ENCODE results near the gene NPDC1.

The NPDC1 gene, protein sequence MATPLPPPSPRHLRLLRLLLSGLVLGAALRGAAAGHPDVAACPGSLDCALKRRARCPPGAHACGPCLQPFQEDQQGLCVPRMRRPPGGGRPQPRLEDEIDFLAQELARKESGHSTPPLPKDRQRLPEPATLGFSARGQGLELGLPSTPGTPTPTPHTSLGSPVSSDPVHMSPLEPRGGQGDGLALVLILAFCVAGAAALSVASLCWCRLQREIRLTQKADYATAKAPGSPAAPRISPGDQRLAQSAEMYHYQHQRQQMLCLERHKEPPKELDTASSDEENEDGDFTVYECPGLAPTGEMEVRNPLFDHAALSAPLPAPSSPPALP

DNA sequence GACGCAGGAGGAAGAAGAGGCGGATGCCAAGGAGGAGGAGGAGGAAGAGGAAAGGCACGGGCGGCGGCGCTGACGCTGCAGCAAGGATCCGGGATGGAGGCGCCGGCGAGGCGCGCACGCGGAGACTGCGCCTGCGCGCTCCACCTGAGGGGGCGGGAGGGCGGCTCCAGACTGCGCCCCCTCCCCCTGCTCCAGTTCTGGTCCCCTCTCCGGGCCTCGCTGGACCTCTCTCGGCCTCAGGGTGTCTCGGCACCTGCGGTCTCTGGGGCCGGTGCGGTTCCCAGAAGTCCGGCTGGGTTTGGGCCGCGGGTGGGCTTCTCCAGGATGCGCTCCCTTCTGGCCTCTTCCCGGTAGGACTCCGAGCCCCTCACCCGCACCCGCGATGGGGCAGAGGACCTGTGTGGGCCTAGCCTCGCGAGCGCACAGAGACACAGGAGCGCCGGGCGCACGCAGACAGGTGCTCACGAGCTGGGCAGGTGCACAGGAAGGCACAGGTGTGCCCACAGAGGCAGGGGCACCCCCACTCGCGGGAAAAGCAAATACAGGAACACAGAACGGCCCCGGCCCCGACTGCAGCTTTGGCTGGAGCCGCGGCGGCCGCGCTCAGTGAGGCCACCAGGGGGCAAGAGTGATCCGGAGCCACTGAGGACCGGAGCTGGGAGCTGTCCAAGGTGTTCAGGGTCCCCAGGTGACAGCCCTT, at the start of gene NPDC1:
NPDC1 (minus strand) TSS at position 90 of the 700 bp plus-strand sequence. CDS start 188 bp downstream, outside the sequence.
- in situ Hi-C loops (cut with HindIII; ENCODE audit: low pct_ligation_motif_present, low pct_unique_long_range_greater_than_20kb, low sequenced_read_pairs), result no loop called here
- DNase-seq, result peak; percentile 75

DNA sequence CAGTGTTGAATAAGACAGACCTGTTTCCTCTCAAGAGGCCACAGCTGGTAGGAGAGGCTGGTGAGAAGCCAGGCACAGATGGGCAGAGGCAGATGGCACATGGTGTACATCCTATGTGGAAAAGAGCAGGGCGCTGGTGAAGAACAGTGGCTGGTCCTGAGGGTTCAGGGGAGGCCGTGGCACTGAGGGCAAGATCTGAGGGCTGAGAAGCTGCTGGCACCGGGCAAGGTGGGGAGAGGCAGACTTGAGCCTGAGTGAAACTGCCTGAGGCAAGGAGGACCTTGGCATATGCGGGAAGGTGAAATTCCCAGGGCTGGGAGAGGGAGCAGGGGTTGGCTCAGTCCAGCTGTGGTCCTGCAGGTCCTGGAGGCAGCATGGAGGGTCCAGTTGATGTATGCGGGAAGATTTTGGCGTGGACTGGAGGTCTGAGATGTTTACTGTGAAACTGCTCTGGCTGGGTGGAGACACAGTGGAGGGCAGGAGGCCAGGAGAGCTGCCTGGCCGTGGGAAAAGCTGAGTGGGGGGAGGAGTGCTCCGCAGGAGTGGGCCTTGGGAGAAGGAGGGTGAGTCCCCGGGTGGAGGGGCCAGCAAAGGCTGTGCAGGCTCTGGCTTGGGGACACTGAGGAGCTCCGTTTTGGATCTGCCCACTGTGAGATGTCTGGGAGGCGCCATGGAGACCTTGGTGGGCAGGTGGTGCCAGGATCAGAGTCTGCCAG, 43.4 kb upstream of the NPDC1 start:
- DNase-seq, result no peak
- in situ Hi-C loops (cut with HindIII; ENCODE audit: low pct_ligation_motif_present, low pct_unique_long_range_greater_than_20kb, low sequenced_read_pairs), result no loop called here

GRCh38 chr9:137088121-137088520, 42.1 kb upstream of the NPDC1 start:
- no peak for DNase-seq
- in situ Hi-C loops (cut with HindIII; ENCODE audit: low pct_ligation_motif_present, low pct_unique_long_range_greater_than_20kb, low sequenced_read_pairs), result no loop called here

DNA sequence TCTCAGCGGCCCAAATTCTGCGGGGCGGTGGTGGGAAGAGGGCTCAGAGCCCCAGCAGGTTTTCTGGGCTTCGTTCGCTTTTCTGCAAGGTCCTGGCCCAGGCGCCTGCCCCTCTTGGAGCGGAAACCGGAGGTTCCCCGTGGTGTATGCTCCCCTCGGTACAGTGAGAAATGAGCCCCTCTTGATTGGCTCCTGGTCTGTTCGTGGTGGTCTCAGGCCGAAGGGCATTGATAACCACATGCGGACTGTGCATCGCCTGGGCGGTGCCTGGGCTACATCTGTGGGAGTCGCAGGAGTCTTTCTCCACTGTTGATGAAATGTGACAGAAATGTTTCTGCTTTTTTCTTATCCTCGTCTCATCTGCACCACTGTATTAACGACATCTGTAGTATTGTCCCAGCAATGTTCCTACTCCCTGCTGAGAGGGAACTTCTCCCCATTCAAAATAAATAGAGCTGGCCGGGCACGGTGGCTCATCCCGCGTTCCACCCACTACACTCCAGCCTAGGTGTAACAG, 41.5 kb upstream of the NPDC1 start:
- DNase-seq, result no peak
- in situ Hi-C loops (cut with HindIII; ENCODE audit: low pct_ligation_motif_present, low pct_unique_long_range_greater_than_20kb, low sequenced_read_pairs), result no loop called here

DNA sequence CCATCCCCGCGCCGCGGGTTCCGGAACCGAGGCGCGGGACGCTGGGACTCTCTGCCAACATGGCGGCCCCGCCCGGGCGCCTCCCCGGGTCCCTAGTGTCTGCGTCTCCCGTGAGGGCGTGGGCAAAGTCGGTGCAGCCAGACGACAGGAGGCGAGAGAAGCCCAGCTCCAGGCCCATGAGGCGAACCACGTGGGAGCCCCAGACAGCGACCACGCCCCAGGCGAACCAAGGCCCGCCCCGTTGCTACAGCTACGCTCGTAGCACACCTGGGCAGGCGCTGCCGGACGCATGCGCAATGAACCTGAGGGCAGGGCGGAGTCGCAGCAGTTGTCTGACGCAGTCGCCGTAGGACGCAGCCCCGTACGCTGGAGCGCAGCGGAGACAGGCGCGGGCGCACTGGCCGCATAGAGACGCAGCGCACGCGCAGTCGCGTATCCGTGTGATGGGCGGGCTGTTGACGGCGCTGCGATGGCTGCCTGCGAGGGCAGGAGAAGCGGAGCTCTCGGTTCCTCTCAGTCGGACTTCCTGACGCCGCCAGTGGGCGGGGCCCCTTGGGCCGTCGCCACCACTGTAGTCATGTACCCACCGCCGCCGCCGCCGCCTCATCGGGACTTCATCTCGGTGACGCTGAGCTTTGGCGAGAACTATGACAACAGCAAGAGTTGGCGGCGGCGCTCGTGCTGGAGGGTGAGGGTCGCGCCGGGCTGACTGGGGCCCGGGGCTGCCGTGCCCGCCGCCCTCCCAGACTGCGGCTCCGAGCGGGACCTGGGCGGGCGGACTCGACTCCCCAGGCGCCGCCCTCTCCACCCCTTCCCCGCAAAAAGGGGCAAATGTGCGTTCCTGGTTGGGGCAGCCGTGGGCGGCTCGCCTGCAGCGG, 40.8 kb upstream of the NPDC1 start, which contains the start of gene MAN1B1:
MAN1B1 (plus strand) TSS at position 455 of the 878 bp plus-strand sequence; CDS start at position 470, 15 bp downstream.
- in situ Hi-C loops (cut with HindIII; ENCODE audit: low pct_ligation_motif_present, low pct_unique_long_range_greater_than_20kb, low sequenced_read_pairs), result no loop called here
- peak; percentile 97 for DNase-seq

DNA sequence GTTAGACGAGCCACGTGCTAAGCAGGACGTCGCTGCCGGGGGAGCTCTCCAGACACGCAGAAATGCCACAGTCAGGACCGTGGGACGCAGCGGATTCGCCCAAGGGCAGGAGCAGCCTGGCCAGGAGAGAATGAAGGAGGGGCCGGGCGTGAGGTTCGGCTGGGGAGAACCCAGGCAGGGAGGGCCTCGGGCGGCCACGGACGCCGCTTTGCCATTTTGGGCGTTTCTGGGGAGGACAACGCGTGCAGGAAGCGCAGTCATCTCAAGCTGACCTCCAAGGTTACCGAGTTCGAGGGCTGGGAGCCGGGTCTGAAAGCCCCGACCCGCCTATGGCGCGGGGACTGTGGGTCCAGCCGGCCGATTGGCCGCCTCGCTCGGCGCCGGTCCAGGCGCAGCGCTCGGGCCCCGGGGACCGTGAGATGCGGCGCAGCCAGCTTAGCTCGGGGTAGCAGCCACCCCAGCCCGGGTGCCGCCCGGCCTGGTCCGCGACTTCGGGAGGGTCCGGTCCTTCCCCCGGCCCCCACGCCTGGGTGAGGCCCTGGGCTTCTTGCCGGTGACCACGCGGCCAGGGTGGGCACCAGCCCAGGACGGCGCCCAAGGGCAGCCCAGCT, 40.0 kb upstream of the NPDC1 start:
- DNase-seq, result peak; percentile 24
- in situ Hi-C loops (cut with HindIII; ENCODE audit: low pct_ligation_motif_present, low pct_unique_long_range_greater_than_20kb, low sequenced_read_pairs), result no loop called here

DNA sequence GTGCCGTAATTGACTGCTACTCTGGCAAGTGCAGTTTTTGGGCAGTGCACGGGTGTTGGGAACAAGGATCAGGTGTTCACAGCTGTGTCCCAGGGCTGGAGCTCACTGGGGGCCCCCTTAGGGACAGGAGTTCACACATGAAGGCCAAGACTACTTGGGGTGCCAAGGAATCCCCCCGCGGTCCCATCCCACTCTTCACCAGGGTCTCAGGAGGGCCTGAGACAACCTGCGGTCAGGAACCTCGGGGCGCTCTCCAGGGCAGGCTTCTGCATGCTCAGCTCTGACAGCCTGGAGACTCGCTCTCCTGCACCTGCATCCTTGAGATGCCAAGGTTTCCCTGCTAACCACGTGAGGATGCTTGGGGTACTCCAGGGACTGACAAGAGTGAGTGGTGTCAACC, 38.5 kb upstream of the NPDC1 start:
- in situ Hi-C loops (cut with HindIII; ENCODE audit: low pct_ligation_motif_present, low pct_unique_long_range_greater_than_20kb, low sequenced_read_pairs), result no loop called here

DNA sequence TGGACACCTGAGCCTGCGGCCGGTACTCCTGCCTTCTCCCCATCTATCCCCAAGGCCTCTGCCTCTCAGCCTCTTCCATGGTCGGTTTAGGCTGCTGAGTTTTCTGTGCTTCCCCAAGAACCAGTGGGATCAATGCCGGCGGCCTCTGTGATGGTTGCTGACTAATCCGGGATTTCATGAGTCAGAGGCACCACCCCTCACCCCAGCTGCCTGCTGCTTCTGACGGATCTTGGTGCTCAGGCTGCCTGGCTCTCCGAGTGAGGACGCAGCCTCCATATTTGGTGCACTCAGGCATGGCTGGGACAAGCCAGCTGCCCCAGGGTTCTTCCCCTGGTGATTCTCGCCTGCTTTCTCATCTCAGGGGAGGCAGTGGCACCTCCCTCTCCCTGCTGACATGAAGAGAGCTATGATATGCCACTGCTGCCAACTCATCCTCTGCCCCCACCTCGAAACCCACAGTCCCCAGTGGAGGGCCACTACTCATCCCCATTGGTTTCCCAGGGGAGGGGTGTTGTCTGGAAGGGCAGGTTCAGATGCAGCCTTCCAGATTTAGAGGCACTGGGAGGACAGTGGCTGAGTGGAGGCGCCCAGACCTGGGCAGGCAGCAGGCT, 37.5 kb upstream of the NPDC1 start:
- DNase-seq, result peak; percentile 96
- in situ Hi-C loops (cut with HindIII; ENCODE audit: low pct_ligation_motif_present, low pct_unique_long_range_greater_than_20kb, low sequenced_read_pairs), result no loop called here

More for the DNA sequence above, 38.5 kb upstream of the NPDC1 start:
- DNase-seq, result no peak

- in situ Hi-C loops (cut with HindIII; ENCODE audit: low pct_ligation_motif_present, low pct_unique_long_range_greater_than_20kb, low sequenced_read_pairs), result no loop called here
- DNase-seq, result no peak
Observed at GRCh38 chr9:137082925-137083290, 36.9 kb upstream of the NPDC1 start.

GRCh38 chr9:137082222-137082924, 36.4 kb upstream of the NPDC1 start:
- DNase-seq, result no peak
- in situ Hi-C loops (cut with HindIII; ENCODE audit: low pct_ligation_motif_present, low pct_unique_long_range_greater_than_20kb, low sequenced_read_pairs), result no loop called here

DNA sequence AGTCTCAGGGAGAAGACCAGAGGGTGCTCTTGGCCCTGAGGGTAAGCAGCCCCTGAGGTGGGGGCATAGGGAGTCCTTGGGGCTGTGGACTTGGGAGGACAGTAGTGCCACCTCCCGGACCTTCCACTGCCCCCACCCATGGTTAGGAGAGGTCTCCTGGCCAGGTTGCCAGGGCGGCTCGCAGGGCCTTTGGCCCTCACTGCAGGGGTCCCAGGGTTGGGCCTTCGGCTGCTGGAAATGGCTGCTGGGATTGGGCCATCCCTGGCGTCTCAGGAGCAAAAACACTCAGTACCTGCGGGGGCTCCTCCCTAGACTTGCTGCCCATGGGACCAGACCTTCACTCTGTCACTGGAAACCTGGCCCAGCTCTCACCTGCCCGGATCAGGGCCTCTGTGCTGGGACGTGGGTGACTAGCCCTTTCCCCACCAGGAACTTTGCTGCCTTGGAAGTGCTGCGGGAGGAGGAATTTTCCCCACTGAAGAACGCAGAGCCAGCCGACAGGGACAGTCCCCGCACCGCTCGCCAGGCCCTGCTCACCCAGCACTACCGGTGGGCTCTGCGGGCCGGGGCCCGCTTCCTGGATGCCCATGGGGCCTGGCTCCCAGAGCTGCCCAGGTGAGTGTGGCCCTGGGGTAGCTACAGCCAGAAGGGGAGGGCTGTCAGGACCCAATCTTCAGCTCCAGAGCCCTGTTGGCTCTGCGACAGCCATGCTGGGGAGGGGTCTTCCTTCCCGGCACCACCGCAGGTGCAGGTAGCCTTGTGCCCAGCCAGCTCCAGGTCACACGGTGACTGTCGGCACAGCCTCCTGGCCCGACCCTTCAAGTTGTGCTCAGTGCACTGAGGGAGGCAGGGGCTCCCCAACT, 34.5 kb upstream of the NPDC1 start:
- in situ Hi-C loops (cut with HindIII; ENCODE audit: low pct_ligation_motif_present, low pct_unique_long_range_greater_than_20kb, low sequenced_read_pairs), result no loop called here

DNA sequence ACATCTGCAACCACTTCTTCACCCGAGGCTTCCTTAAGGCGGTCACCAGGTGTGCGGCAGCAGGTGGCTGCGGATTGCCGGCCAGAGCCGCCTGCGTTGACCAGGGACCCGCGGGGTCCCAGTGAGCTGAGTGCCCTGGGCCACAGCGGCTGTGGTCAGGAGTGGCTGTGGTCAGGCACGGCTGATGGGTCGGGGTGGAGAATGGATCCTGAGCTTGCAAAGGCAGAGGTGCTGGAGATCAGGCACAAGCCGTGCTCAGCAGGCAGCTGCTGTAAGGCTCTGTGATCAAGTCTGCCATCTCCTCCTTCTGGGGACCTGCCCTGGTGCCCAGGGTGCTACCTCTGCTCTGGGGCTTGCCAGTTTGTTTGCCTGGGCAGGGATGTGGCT, 33.4 kb upstream of the NPDC1 start:
- DNase-seq, result no peak
- in situ Hi-C loops (cut with HindIII; ENCODE audit: low pct_ligation_motif_present, low pct_unique_long_range_greater_than_20kb, low sequenced_read_pairs), result no loop called here

More for the DNA sequence above, 34.5 kb upstream of the NPDC1 start:
- DNase-seq, result no peak

GRCh38 chr9:137078701-137079400, 32.9 kb upstream of the NPDC1 start:
- DNase-seq, result no peak
- in situ Hi-C loops (cut with HindIII; ENCODE audit: low pct_ligation_motif_present, low pct_unique_long_range_greater_than_20kb, low sequenced_read_pairs), result no loop called here

- in situ Hi-C loops (cut with HindIII; ENCODE audit: low pct_ligation_motif_present, low pct_unique_long_range_greater_than_20kb, low sequenced_read_pairs), result no loop called here
- DNase-seq, result no peak
Observed at GRCh38 chr9:137077758-137078693, 32.0 kb upstream of the NPDC1 start.

All from ACHN (cell line).